OCI-M2 (cell line): Measurements from ENCODE around the gene KCNT2.

Experiments used
- DNase-seq: peaks from one replicate; lab custom pipeline; 2025; ENCODE audit not compliant: unreplicated experiment; lab: John Stamatoyannopoulos, UW

KCNT2 gene

GRCh38 chr1:196401452-196401833, 206.8 kb downstream of the KCNT2 start:
- DNase-seq: no peak

DNA sequence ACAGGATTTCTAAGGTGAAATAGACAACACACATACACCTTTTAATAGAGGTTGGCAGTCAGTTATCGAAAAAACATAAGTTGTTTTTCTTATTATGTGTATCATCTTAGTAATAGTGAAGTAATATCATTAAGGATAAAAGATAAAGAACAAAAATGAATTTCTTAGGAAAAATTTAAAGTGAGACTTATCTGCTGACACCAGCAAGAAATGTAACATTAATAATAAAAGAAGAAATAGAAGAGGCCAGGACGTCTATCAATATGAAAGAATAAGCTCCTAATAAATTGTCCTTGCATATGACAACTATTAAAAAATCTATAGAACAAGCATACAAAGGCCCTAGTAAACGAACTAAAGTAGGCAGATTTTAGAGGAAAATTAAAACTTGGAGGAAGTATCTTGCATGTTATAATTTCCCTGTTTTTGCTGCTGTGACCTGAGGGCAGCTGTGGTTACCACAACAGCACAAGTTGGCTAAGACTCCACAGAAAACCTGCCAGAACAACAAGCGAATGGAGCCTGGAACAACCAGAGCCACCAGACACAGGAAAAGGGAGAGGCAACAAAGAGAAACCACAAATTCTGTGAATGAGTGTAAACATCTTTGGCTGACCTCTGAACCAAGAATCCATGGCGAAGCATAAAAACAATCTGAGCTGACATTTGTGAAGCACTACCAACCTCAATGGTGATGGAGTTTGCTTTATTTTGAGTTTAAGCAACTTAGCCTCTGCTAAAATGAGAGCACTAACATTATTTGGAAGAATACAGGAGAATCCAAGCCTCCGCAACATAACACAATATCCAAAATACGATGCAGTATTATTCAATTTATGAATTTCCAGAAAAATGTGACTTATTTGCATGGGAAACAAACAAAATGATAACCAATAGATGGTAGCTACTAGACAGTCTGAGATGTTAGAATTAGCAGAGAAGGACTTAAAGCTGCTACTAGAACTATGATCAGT, 207.5 kb downstream of the KCNT2 start:
- DNase-seq: no peak

GRCh38 chr1:196399713-196400112, 208.5 kb downstream of the KCNT2 start:
- DNase-seq: no peak

GRCh38 chr1:196393742-196394141, 214.5 kb downstream of the KCNT2 start:
- DNase-seq: no peak

DNA sequence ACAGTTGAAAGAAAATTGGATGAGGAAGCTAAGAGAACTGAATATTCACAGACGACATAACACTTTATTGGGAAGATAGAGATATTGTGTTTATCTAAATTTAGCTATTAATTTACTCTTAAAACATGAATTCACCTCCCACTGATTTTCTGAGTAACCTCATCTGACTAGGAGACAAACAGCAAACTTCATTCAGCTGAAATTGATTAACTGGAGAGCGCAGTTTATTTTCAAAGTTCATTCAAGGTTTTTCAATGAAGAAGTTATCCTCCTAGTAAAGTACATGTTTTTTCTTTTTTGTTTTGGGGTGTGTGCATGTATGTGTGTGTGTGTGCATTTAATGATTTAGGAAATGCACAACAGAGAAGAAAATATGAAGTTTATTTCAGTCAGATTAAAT, 215.0 kb downstream of the KCNT2 start:
- no peak for DNase-seq

DNA sequence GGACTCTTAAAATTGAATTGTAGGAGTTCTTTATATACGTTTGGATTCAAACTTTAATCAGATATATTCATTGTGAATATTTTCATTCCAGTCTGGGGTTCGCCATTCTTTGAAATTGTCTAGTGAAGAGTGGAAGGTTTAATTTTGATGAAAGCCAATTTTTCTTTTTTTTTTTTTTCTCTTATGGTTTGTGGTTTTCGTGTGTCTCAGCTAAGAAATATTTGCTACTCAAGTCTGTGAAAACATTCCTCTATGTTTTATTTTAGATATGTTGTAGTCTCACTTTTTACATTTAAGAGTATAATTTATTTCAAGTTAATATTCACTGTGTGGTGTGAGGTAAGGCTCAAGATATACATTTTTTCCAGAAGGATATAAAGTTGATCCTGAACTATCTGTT, 220.5 kb downstream of the KCNT2 start:
- DNase-seq: no peak

DNA sequence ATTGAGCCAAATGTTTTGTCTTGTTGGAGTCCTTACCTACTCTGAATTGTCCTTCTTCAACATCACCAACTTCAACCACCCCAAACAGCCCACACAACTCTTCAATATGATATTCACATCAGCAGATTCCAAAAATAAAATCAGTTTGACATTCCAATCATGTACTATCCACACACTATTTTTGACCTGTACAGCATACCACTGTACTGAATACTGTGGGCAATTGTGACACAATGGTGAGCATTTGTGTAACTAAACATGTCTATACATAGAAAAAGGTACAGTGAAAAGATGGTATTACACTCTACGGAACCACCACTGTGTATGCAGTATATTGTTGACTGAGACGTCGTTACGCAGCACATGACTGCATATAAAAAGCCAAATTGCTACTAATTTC, 223.1 kb downstream of the KCNT2 start:
- DNase-seq: no peak

- DNase-seq: no peak
These were observed 225.9 kb downstream of the KCNT2 start for GRCh38 chr1:196382383-196382782.

- no peak for DNase-seq
These were observed 226.7 kb downstream of the KCNT2 start for GRCh38 chr1:196381544-196381943.

- DNase-seq: no peak
These were observed 227.9 kb downstream of the KCNT2 start for GRCh38 chr1:196380316-196380715.

- no peak for DNase-seq
These were observed 230.4 kb downstream of the KCNT2 start for GRCh38 chr1:196377811-196378210.

DNA sequence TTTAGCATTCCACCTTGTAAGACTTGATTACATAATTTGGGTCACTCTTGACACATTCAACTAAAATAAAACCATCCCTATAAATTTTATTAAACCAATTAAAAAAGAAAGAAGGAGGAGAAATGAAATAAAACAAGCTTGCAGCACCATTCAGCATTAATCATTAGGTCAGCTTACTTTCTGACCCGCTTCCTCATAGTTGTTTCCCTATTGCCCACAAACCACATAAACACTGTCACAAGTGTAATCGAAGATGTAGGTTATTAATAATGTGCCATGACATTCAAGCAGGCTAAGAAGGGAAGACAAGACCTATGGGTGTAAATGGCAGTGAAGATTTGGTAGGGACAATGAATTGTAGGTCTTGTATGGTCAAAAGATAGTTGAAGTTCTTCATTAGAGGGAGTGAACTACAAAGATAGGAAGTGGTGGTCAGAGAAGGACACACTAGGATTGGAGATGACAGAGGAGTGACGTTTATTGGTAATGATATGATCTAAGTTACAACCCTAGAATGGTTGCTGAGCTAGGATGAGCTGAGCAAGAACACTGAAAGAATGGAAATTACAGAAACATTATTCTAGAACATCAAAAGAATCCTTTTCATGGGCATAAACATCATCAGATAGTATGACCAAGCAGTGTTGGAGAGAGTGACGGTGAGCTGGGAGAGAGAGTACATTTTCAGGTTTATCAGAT, 231.5 kb downstream of the KCNT2 start:
- no peak for DNase-seq

DNA sequence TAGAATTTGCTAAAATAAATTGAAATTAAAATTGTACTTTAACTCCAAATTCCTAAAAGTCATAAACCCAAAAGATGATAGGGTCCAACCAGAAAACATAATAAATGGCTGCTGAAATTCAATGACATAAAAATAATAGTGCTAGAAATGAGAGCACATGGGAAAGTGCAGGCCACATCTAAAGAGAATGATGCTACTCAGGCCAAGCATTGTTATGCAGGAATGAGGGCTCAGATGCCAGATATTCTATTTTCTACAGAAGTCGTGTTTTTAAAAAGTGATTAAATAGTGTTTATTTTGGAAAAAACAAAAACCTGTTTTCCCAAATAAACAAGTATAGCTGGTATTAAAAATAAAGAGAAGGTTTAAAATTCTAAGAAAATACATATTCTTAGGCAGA, 234.4 kb downstream of the KCNT2 start:
- DNase-seq: no peak

DNA sequence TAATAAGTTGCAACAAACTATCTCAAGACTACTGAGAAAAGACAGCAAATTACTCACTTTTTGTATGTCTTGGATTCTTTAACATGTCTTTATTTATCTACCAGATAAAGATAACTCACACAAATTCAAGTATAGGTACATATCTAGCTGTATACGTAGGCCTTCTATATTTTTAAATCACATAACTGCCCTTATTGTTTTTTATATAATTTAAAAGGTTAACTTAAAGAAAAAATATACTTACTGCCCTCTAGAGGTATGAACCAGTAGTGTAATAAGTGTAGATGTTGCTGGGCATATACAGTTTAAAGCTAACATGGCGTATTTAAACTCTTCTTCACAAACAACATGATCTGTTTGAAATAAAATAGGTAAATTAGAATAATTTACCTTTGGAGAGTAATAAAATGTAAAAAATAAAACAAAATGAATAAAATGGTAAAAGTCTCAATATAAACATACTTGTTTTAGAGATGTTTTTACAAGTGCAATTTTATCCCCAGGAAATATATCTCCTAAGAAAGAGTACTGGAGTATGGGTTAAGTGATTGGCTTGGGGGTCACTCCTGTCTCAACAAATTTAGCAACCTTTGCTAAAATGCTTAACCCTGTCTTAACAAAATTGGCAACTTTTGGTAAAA, 235.2 kb downstream of the KCNT2 start:
- DNase-seq: no peak

- no peak for DNase-seq
These were observed 240.4 kb downstream of the KCNT2 start for GRCh38 chr1:196367838-196368237.

GRCh38 chr1:196366817-196367495, 241.3 kb downstream of the KCNT2 start:
- DNase-seq: no peak

GRCh38 chr1:196361112-196361714, 247.0 kb downstream of the KCNT2 start:
- no peak for DNase-seq

DNA sequence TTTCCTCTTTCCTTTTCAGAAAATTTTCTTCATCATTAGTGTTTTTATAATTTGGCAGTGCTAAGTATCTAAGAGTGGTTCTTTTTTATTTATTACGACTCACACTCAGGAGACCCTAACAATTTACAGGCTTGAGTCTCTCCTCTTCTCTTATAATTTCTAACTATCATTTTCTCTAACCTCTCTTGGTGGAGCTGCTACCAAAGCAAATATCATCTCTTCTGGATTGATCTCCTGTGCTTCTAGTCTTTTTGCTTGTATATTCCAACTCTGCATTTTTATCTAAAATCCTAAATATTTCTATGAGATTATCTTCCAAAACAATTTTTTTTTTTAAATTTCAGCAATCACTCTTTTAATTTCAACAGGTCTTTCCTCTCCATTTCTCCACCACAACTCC, 250.3 kb downstream of the KCNT2 start:
- DNase-seq: no peak

DNA sequence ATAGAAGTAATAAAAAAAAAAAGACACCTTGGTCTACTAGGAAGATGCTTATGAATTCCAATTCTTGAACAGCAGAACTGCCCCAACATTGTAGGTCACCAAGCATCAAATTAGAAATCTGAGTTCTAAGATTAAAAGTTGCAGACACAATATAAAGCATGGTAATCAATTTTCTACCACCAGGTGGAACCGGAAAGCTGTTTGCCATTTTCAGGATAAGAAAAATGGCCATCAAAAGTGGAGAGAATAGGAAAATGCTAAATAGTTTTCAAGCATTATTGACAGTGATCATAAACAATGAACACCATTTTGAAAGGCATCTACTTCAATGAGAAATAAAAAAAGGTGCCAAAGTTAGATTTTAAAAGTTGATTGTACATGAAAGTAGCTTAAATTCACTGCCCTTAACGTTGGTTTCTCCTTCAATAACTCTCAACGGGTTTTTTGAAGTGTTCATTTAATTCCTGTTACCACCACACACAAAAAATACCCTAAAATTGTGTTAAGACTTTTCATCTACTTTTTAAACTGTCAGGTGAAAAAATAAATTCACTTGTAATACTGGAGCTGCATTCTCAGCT, 252.9 kb downstream of the KCNT2 start:
- no peak for DNase-seq

- DNase-seq: no peak
These were observed 263.8 kb downstream of the KCNT2 start for GRCh38 chr1:196344453-196344852.
